Stimulated activated CD4-positive, alpha-beta T cell treated with anti-CD3 and anti-CD28 coated beads, Interleukin-12 subunit alpha, Interleukin-12 subunit beta, amount 100 ng/mL, for 48 hours (primary cell): ENCODE results near the gene SGK2.

Experiments used
- DNase-seq, 3 donors: peaks; one replicate each; pipeline ENCODE4 v3.0.0-alpha.2; 2020; ENCODE audit warnings: low read depth in 2 of 3, low spot score in 1 of 3

Gene SGK2

GRCh38 chr20:43536041-43536816, 22.6 kb upstream of the SGK2 start:
- DNase-seq = no peak

DNA sequence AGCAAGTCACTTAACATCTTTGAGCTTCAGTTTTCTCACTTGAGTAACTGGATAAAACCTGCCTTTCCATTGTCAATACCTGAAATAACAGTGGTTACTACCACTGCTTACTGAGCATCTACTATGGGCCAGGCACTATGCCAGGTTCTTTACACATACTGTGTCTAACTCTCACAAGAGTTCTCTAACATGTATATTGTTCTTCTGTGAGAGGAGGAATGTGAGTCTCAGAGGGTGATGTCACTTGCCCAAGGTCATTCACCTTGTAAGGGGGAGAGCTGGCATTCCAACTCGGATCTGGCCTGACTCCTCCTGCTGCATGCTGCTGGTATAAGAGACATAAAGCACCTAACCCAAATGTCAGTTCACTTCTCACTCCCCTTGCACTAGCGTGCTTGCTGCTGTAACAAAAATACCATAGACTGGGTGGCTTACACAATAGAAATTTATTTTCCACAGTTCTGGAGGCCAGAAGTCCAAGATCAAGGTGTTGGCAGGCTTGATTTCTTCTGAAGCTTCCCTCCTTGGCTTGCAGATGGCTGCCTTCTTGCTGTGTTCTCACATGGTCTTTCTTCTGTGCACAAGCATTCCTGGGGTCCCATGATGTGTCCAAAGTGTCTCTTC, 21.9 kb upstream of the SGK2 start:
- DNase-seq = no peak

- DNase-seq = peak in 2 of 3 donors; percentile 24 to 45
Observed at GRCh38 chr20:43537921-43538877, 20.6 kb upstream of the SGK2 start.

- DNase-seq = no peak
Observed at GRCh38 chr20:43538878-43539700, 19.7 kb upstream of the SGK2 start.

DNA sequence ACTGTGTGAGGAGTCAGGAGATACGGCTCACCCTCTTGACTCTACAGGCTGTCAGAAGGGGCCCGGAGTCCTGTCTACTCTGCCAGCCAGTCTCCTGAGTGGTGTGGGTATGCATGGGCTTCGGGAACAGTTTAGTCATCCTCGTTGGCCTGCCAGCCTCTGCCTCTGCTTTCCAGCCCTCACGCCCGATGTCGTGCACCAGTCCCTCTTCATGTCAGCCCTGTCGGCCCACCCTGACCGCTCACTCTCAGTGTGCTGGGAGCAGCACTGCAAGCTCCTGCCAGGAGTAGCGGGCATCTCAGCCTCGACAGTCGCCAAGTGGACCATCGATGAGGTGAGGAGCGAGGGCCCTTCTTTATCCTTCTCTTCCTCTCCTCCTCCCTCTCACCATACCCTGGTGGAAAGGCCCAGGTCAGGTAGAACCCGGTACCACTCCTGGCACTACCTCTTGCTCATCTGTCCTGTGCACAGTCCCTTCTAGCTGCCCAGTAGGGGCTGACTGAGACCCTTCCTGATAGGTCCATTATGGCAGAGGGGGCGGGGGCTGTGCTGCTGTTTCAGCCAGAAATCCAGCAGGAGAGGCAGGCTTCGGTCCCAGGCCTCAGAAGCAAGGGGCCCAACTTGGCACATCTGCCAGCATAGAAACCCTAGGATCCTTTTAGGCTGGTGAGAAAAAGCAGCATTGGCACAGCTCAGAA, 18.7 kb upstream of the SGK2 start:
- DNase-seq = no peak

GRCh38 chr20:43540673-43541060, 18.2 kb upstream of the SGK2 start:
- DNase-seq = no peak

DNA sequence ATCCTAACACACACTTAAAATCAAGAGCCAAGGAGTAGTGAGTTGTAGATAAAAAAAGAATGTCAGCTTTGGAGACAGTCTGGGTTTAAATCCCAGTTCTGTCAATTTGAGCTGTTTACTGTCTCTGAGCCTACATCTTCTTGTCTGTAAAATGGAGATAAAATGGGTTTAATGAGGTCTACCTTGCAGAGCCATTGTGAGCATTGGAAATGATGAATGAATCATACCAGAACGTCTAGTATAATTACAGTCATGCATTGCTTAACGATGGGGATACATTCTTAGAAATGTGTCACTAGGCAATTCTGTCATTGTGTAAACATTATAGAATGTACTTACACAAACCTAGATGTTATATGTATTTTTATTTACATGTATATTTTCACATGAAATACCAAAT, 17.6 kb upstream of the SGK2 start:
- no peak for DNase-seq

GRCh38 chr20:43542161-43542560, 16.7 kb upstream of the SGK2 start:
- no peak for DNase-seq

DNA sequence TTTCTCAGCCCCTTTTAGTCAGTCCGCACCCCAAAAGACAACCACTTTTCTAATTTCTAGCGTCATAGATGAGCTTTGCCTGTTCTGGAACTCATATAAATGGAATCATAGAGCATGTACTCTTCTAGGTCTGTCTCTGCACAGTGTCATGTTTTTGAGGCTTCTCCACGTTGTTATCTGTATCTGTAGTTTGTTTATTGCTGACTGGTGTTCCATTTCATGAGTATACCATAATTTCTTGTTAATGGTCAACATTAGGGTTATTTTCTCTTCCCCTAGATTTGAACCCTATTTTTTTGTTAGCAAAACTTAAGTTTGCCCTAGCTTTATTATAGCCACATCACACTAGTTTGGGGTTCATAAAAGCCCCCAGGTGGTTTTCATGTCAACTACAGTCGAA, 16.2 kb upstream of the SGK2 start:
- DNase-seq = no peak

DNA sequence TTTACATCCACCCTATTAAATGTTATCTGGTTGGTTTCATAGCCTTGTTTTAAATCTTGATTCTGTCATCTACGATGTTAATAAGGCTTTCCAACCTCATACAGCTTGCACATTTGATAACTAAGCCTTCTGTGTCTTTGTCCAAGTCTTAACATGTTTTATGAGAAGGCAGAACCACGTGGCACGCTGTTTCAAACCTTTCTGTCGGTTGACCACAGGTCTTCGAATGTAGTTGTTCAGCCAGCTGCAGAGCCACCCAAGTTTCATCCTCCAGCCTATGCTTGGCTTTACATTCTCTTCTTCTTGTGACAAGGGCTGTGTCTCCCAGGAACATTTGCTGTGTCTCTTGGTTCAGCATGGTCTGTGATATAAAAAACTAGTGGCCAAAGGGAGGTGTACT, 15.7 kb upstream of the SGK2 start:
- no peak for DNase-seq

- no peak for DNase-seq
Observed at GRCh38 chr20:43544501-43544900, 14.3 kb upstream of the SGK2 start.

- DNase-seq = no peak
Observed at GRCh38 chr20:43545837-43546578, 12.8 kb upstream of the SGK2 start.

GRCh38 chr20:43548273-43548880, 10.4 kb upstream of the SGK2 start:
- no peak for DNase-seq

DNA sequence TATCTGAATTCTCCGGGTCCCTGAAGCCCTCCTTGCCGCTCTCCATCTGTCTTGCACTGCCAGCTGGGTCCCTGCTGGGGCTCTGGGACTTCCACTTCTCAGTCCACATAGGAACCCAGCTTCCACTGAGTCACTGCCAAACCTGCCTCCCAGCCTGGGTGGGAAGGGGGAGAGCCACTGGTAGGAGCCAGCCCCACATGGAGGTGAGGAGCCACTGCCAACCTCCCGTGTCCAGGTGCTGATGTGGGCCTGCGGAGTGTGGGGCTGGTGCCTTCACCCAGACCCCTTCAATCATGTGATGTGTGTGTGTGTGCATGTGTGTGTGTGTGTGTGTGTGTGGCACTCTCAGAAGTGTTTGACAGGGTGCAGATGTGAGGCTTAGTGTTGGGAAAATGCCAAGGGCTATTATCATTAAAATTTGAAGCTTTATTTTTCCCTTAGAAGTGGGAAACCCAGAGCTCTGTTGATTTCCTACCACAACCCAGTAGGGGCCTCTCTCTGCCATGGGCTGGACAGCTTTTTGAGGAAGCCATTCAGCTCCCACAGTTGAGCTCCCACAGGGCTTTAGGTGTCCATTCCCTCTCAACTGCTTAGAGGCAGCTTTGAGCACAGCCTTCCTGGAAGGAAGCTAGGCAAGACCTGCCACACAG, 9.3 kb upstream of the SGK2 start:
- DNase-seq = no peak

- no peak for DNase-seq
Observed at GRCh38 chr20:43550456-43550855, 8.4 kb upstream of the SGK2 start.

GRCh38 chr20:43554369-43554768, 4.5 kb upstream of the SGK2 start:
- no peak for DNase-seq

DNA sequence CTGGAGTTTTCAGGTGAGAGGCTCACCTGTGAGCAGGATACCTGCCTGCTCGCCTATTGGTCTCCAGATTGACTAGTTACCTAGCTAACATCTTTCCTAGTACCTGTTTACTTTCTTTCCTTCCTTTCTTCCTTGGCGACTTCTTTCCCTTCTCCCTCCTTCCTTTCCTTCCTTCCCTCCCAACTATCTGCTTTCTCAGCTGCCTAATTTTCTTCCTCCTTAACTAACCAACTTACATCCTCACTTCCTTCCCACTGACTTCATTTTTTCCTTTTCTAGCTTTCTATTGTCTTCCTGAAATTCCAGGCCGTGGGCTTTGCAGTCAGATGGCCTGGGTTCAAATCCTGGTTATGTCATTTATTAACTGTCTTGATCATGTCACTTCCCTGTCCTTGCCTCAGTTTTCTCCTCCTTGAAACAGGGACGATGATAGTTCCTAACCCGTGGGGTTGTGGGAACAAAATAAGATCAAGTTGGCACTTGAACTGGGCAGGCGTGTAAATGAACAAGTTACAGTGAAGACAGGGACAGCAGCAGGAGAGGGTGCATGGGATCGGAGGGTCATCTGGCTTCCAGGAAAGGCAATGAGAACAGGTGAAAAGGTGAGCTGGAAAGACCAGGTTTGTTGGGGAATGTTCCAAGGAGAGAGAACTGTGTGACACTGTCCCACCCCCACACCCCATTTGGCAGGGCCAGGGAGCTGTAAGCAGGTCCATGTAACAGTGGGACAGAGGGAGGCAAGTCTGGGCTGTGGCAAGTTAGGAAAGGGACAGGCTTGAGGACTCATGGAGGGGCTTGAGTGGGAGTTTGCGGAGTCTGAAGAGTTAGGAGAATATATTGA, 540 bp downstream of the SGK2 start:
- DNase-seq = no peak

- no peak for DNase-seq
Observed at GRCh38 chr20:43560974-43561373, 2.1 kb downstream of the SGK2 start.
